Effector memory CD4-positive, alpha-beta T cell (primary cell): ENCODE data around the gene TOMM20.
"Not testable (repeated sequence)": the region's sequence is repeated elsewhere in the genome, so short reads cannot be mapped to it uniquely, and the experiment has no call there.

Source experiments
- DNase-seq, 3 donors: peaks; one replicate each; pipeline ENCODE4 v3.0.0-alpha.2; 2020
- H3K27ac ChIP-seq: 2 replicates; pipeline ENCODE4 v1.7.0; 2013; ENCODE audit warnings: mild to moderate bottlenecking, low read length, moderate library complexity; ENCODE audit not compliant: insufficient read depth, poor library complexity, severe bottlenecking
- H3K27me3 ChIP-seq: replicated peaks from 2 replicates; pipeline ENCODE4 v1.7.0; 2013; ENCODE audit warnings: mild to moderate bottlenecking, low read length; ENCODE audit not compliant: insufficient read depth, control insufficient read depth, poor library complexity, severe bottlenecking
- H3K36me3 ChIP-seq: 2 replicates; pipeline ENCODE4 v1.7.0; 2013; ENCODE audit warnings: mild to moderate bottlenecking, low read length, moderate library complexity; ENCODE audit not compliant: control insufficient read depth, insufficient read depth
- H3K4me1 ChIP-seq: 2 replicates; pipeline ENCODE4 v1.7.0; 2013; ENCODE audit warnings: low read length, mild to moderate bottlenecking; ENCODE audit not compliant: control insufficient read depth, insufficient read depth, poor library complexity, severe bottlenecking
- H3K4me3 ChIP-seq: 2 replicates; pipeline ENCODE4 v1.7.0; 2013; ENCODE audit warnings: low read length, low read depth, mild to moderate bottlenecking; ENCODE audit not compliant: insufficient read depth, poor library complexity, severe bottlenecking
- H3K9me3 ChIP-seq: 2 replicates; pipeline ENCODE4 v1.7.0; 2013; ENCODE audit warnings: mild to moderate bottlenecking, low read length, moderate library complexity; ENCODE audit not compliant: control insufficient read depth

TOMM20 gene

DNA sequence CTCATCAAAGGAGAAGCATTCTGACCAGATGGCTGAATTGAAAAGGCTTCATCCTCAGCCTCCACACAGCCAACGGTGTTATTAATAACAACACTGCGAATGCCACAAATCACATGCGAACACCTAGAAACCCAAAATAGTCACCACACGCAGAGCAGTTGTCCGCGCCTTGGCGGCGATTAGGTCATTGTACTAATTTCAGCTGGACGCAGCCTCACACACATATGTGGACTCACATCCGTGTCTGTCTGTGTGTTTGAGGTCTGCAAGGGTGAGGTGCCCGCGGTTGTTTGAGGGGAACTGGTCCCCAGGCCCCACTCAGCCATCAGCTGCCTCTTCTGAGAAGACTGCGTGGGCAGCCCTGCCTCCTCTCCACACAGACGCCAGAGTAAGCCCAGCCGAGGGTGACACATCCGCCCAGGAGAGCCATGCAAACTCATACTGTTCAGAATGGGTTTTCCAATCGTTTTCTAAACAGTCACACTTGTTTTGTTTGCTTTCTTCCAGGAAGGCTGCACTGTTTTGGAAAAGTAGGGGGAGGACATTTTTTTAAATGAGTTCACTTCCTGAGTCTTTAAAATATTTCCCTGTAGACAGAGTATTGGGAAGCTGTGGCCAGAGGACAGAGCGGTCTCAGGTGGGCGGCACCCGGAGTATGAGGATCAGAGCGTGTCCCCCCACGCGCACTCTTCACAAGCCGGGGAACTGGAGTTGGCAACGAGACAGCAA, 53.4 kb downstream of the TOMM20 start:
- no peaks in the 10 kb centered on the region for H3K27me3 ChIP-seq
- H3K4me3 ChIP-seq = peak overlapping the region; percentile 45
- H3K27ac ChIP-seq = no peak overlapping the region
- peak in 1 of 3 donors; percentile 45 for DNase-seq
- peaks cover 17% of the 10 kb centered on the region for H3K4me1 ChIP-seq
- H3K9me3 ChIP-seq = no peaks in the 10 kb centered on the region
- H3K36me3 ChIP-seq = no peaks in the 10 kb centered on the region

DNA sequence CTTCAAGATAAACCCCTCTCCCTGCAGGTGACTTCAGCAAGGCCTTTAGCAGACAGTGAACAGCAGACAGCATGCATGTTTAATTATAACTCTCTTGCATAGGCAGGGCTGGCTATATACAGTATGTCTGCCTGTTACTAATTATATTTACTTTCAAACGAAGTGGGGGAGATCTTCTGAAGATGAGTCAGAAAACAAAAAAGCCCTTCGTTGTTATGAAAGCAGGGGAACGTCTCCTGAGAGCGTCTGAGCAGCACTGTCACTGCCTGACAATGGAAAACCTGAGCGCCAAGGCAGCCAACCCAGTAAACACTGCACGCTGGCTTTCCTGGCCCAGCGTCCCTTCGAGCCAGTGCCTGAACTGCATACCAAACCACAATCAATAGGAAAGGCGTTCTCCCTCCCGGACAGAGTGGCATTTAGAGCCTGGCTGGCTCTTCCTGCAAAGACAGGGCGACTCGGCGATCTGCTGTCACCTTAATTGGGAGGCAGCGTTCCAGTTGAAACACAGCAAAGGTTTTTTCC, 54.1 kb downstream of the TOMM20 start:
- peak in 1 of 3 donors; percentile 19 for DNase-seq
- Histone ChIP-seq H3K27ac (no peak overlapping the region), H3K36me3 (no peaks in the 10 kb centered on the region), H3K4me3 (peak overlapping the region; percentile 45), H3K9me3 (no peaks in the 10 kb centered on the region), H3K4me1 (peaks cover 17% of the 10 kb centered on the region), H3K27me3 (no peaks in the 10 kb centered on the region)

GRCh38 chr1:235073968-235074522, 54.6 kb downstream of the TOMM20 start:
- Histone ChIP-seq H3K27me3 (no peaks in the 10 kb centered on the region), H3K36me3 (no peaks in the 10 kb centered on the region), H3K9me3 (no peaks in the 10 kb centered on the region), H3K27ac (no peak overlapping the region), H3K4me3 (no peak overlapping the region), H3K4me1 (peaks cover 17% of the 10 kb centered on the region)
- DNase-seq = no peak

DNA sequence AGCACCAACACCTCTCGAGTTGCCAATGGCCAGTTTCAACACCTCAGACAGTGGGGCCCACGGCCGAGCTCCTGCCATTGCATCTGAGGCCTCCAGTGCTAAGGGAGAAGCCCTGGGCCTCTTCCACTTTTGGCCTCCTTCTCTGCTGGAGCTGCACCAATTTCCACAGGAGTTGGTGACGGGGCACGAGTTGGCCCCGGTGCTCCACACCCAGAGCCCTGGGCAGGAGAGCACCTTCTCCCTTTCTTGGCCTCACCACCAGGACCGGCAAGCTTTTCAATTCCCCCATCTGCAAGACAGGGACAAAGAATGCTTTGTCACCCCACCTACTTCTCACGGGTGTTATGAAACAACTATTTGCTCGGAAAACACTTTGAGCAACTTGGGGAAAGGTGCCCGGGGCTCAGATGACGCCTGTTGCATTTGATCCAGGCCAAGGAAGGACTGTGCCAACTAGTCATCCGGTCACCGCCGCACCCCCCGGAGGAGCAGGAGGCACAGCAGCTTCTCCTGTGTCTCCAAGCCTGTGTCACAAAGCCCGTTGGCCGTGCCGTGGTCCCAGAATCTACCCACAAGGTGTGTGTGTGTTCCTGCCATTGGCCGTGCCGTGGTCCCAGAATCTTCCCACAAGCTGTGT, 55.2 kb downstream of the TOMM20 start:
- no peaks in the 10 kb centered on the region for H3K9me3 ChIP-seq
- peaks cover 17% of the 10 kb centered on the region for H3K4me1 ChIP-seq
- no peak for DNase-seq
- no peaks in the 10 kb centered on the region for H3K36me3 ChIP-seq
- no peak overlapping the region for H3K27ac ChIP-seq
- H3K27me3 ChIP-seq = no peaks in the 10 kb centered on the region
- H3K4me3 ChIP-seq = no peak overlapping the region

GRCh38 chr1:235072577-235072976, 56.1 kb downstream of the TOMM20 start:
- H3K4me1 ChIP-seq = peaks cover 17% of the 10 kb centered on the region
- not testable (repeated sequence) for DNase-seq, H3K4me3 ChIP-seq, H3K27me3 ChIP-seq, H3K27ac ChIP-seq, H3K36me3 ChIP-seq, H3K9me3 ChIP-seq

DNA sequence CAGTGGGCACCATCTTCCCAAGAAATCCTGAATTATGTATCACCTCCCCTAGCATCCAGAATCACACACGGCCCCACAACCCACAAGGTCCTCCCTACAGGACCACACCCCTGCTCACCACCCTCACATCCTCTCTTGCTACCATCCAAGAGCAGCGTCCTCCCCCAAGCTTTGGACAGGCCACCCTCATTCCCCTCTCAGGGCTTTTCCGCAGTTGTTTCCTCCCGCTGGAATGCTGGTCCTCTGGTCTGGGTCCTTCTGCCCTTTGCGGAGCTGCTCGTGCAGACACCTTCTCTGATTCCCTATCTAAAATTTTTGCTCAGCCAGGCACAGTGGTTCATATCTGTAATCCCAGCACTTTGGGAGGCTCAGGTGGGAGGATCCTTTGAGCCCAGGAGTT, 56.5 kb downstream of the TOMM20 start:
- Histone ChIP-seq H3K36me3 (no peaks in the 10 kb centered on the region), H3K27ac (no peak overlapping the region), H3K4me3 (no peak overlapping the region), H3K27me3 (no peaks in the 10 kb centered on the region), H3K4me1 (peaks cover 17% of the 10 kb centered on the region), H3K9me3 (no peaks in the 10 kb centered on the region)
- no peak for DNase-seq

DNA sequence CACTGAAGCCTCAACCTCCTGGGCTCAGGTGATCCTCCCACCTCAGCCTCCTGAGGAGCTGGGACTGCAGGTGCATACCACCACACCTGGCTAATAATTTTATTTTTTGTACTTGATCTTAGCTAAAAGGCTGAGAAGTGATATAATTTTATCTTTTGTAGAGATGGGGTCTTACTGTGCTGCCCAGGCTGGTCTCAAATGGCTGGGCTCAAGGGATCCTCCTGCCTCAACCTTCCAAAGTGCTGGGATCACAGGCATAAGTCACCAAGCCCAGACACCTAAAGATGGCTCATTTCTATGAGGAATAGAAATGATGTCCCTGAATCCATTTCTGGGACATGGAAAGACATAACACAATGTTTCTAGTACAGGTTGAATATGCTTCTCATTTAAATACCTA, 57.8 kb downstream of the TOMM20 start:
- Histone ChIP-seq H3K4me3 (no peak overlapping the region), H3K27ac (no peak overlapping the region), H3K4me1 (peaks cover 17% of the 10 kb centered on the region), H3K27me3 (no peaks in the 10 kb centered on the region), H3K36me3 (no peaks in the 10 kb centered on the region), H3K9me3 (no peaks in the 10 kb centered on the region)
- DNase-seq = no peak

DNA sequence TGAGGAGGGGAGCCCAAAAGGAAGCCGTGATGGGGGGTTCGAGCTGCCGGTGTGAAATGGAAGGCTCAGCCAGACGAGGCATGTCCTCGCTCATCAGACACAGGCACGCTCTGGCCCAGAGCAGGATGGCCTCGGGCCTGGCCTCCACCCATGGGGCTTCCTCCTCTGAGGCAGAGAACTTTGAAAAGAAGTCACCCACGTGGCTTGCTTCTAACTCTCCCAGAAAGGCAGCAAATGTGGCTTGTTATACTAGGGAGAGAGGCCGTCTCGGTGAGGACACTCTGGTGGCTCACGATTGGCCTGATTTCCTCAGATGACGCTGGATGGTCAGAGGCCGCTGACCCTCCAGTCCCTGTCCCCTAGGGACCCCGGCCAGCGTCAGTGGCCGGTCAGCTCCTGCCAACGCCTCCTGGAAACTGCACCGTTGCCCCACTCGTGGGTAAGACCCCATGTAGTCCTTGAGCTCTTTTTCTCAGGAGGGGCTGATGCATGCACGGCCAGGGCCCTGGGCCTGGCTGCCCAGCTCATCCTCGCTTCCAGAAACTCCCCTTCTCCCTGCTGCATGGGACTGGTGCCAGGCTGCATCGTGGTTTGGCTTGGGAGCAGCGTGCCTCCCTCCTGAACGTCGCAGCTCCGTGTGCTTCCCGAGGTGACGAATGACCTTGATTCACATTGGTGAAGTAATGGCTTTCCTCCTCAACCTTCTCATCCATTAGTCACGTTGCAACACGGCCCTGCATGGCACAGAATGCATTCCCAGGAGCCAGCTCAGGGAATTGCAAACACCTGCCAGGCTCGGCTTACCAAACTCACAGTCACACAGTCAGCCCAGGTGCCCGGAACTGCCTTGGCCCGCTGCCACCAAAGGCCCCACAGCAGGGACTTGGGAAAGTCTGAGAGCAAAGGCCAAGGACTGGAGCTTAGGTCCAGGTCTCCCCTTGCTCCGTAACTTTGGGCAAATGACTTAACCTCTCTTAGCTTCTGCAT, 58.8 kb downstream of the TOMM20 start:
- DNase-seq = no peak
- peaks cover 9% of the 10 kb centered on the region for H3K4me1 ChIP-seq
- no peaks in the 10 kb centered on the region for H3K9me3 ChIP-seq
- H3K27me3 ChIP-seq = no peaks in the 10 kb centered on the region
- H3K4me3 ChIP-seq = no peak overlapping the region
- H3K36me3 ChIP-seq = no peaks in the 10 kb centered on the region
- H3K27ac ChIP-seq = no peak overlapping the region

- H3K4me1 ChIP-seq = peaks cover 2% of the 10 kb centered on the region
- no peak overlapping the region for H3K4me3 ChIP-seq
- no peak for DNase-seq
- H3K27ac ChIP-seq = no peak overlapping the region
- H3K27me3 ChIP-seq = no peaks in the 10 kb centered on the region
- no peaks in the 10 kb centered on the region for H3K36me3 ChIP-seq
- H3K9me3 ChIP-seq = no peaks in the 10 kb centered on the region
Observed at GRCh38 chr1:235069176-235069575, 59.5 kb downstream of the TOMM20 start.
